Suprapubic skin (tissue), 4 donors: ENCODE measurements around the gene SH3TC1.

Source experiments
- EP300 ChIP-seq: sonication (generic); formaldehyde crosslinking; IDR thresholded peaks from one replicate; pipeline ENCODE4 v1.6.1; 2017; ENCODE audit warnings: antibody characterized with exemption
- POLR2A ChIP-seq, 2 donors: fragments of 450-650 bp; IDR thresholded peaks; one replicate each; pipeline ENCODE4 v1.6.1; 2017; ENCODE audit warnings: antibody characterized with exemption in 2 of 2, mild to moderate bottlenecking in 2 of 2, moderate library complexity in 2 of 2
- POLR2AphosphoS5 ChIP-seq, 3 donors: sonication (generic); formaldehyde crosslinking; IDR thresholded peaks; one replicate each; pipeline ENCODE4 v1.6.1; 2017; ENCODE audit warnings: antibody characterized with exemption in 3 of 3
- TF ChIP-seq, protein P1 (sequence below), 2 donors: fragments of 200-600 bp in 1 of 2; fragments of 450-650 bp in 1 of 2; sonication (generic) in 1 of 2; IDR thresholded peaks; one replicate each; pipeline ENCODE4 v1.5.1; 2016 to 2019; ENCODE audit warnings: antibody characterized with exemption in 2 of 2, mild to moderate bottlenecking in 1 of 2, moderate library complexity in 1 of 2

DNA sequence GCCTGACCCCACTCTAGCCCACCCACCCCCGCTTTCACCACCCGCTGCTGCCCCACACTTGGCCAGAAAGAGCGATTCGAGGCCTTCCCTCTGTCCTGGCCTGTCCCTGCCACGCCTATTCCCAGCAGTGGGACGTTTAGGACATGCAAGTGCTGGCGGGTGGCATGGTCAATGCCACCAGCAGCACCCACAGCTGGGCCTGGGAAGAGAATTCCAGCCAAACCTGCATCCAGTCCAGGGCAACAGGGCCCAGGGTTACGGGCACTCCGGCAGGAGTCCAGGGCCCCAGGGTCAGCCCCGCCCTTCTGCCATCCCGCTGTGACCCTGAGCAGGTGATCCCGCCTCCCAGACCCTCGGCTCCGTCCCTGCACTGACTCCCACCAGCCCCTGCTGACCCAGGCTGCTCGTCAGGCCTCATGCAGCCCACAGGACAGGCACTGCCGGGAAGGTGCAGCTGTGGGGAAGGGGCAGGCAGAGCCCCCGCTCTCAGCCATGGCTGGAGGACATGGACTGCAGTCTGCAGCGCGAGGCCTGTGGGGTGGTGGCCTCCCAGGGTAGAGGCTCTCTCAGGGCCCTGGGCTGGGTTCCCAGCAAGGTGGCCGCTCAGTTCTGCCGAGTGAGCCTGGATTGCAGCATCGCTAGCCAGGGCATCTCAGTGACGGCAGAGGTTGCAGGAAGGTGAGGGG is 63.7 kb downstream of the SH3TC1 start:
- TF ChIP-seq POLR2A (IDR thresholded peaks at IDR 0.05) (no peak), EP300 (no peak), POLR2AphosphoS5 (IDR thresholded peaks at IDR 0.05) (no peak)
- TF ChIP-seq, protein P1, sequence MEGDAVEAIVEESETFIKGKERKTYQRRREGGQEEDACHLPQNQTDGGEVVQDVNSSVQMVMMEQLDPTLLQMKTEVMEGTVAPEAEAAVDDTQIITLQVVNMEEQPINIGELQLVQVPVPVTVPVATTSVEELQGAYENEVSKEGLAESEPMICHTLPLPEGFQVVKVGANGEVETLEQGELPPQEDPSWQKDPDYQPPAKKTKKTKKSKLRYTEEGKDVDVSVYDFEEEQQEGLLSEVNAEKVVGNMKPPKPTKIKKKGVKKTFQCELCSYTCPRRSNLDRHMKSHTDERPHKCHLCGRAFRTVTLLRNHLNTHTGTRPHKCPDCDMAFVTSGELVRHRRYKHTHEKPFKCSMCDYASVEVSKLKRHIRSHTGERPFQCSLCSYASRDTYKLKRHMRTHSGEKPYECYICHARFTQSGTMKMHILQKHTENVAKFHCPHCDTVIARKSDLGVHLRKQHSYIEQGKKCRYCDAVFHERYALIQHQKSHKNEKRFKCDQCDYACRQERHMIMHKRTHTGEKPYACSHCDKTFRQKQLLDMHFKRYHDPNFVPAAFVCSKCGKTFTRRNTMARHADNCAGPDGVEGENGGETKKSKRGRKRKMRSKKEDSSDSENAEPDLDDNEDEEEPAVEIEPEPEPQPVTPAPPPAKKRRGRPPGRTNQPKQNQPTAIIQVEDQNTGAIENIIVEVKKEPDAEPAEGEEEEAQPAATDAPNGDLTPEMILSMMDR (IDR thresholded peaks at IDR 0.05): no peak
